ENCODE data around the gene BRK1.

GRCh38 chr3:10173095-10173925 lies 57.8 kb downstream of the BRK1 start:
- TF ChIP-seq POLR2A (IDR thresholded peaks at IDR 0.05) (no peak), CTCF (IDR thresholded peaks at IDR 0.05) (no peak), POLR2AphosphoS5 (IDR thresholded peaks at IDR 0.05) (no peak)
